HFF-Myc (cell line): ENCODE data around the gene FCGR2B.
"Not testable (repeated sequence)": the region's sequence is repeated elsewhere in the genome, so short reads cannot be mapped to it uniquely, and the experiment has no call there.

Experiments used
- DNase-seq: peaks from one replicate; pipeline ENCODE4 v3.0.0-alpha.2; 2011; ENCODE audit warnings: low read depth; ENCODE audit errors: extremely low read depth
- H3K4me3 ChIP-seq: replicated peaks from 2 replicates; pipeline ENCODE4 v1.5.1; 2011; ENCODE audit warnings: low read depth, mild to moderate bottlenecking, control low read depth, low read length
- TF ChIP-seq, protein P1 (sequence below): IDR thresholded peaks from 2 replicates; pipeline ENCODE4 v1.5.1; 2012; ENCODE audit warnings: mild to moderate bottlenecking, low read depth, low read length, control low read depth; ENCODE audit errors: missing control alignments

Gene FCGR2B

DNA sequence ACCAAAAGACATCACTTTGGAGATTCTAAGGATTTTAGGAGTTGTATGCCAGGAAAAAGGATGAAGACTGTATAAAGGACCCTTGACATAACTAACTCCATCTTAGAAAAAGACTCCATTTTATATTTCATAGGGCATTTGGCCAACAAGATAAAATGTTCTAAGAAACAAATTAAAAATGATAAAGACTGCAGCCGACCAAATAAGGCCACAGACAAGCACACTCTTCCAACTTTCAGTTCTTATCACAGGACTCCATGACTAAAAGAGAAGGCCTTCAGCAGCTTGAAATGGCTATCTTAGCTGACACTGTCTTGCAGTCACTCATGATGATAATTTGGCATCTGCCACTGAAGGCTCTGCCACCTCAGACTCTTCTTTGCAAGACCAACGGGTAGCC is 23.7 kb upstream of the FCGR2B start:
- H3K4me3 ChIP-seq, DNase-seq: not testable (repeated sequence)

DNA sequence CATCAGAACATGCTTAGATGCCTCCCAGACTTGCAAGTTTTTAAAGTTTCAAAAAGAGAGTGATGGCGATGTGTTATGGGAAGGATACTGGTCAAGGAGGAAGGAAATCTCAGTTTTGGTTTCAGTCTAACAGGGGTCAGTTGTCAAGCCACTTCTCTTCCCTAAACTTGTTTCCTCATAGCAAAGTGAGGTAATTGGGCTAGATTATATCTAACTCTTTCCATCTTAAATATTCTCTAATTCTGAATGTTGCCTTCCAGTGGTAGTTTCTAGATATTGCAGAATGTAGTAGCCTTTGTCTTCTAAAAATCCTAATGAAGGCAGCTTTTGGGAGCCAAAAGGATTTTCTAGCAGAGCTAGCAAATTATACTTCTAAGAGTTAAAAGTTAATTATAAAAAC is 20.2 kb upstream of the FCGR2B start:
- DNase-seq = not testable (repeated sequence)

DNA sequence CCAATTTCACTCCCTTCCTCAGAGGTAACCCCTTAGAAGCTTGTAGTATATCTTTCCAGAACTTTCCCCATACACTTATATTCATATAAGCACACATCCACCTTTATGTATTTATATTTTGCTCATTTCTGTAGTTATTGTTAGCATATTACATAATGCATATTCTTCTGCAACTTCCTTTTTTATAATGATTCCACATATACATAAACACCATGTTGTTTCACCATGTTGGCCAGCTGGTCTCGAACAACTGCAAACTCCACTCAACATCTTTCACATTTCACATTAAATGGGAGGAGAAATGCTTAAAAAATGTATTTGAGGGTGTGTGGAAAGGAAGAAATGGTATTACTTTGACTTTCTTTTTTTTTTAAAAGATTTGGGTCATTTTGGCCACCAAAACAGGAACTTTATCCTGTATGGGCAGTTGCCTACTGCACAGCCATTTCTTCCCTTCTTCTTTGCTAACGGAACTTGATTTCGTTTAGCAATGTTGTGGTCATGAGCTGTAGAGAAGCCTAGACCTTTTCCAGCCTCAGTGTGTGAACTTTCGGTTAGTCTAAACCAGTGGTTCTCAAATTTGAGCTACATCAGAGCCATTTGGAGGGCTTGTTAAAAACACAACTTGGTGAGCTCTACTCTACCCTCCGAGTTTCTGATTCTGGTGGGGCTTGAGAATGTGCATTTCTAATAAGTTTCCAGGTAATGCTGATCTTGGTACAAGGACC is 19.3 kb upstream of the FCGR2B start:
- not testable (repeated sequence) for DNase-seq

More for the DNA sequence above, 20.2 kb upstream of the FCGR2B start:
- H3K4me3 ChIP-seq = not testable (repeated sequence)

DNA sequence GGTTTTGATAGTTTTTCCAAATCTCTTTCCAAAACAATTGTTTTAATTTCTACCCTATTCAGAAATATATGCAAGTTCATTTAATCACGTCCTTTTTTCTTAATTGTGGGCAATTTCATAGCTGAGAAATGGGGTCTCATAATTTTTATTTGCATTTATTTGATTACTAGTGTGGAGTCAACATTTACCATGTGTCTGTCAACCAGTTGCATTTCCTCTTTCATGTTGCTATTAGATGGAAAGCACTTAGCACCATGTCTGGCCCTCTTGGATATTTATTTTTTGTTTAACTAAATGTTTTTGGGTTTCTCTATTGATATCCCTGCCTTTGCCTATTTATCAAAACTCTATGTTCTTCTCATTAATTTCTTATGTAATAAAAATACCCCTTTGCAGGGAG is 18.1 kb upstream of the FCGR2B start:
- H3K4me3 ChIP-seq, DNase-seq: not testable (repeated sequence)

More for the DNA sequence above, 19.3 kb upstream of the FCGR2B start:
- H3K4me3 ChIP-seq = not testable (repeated sequence)

DNA sequence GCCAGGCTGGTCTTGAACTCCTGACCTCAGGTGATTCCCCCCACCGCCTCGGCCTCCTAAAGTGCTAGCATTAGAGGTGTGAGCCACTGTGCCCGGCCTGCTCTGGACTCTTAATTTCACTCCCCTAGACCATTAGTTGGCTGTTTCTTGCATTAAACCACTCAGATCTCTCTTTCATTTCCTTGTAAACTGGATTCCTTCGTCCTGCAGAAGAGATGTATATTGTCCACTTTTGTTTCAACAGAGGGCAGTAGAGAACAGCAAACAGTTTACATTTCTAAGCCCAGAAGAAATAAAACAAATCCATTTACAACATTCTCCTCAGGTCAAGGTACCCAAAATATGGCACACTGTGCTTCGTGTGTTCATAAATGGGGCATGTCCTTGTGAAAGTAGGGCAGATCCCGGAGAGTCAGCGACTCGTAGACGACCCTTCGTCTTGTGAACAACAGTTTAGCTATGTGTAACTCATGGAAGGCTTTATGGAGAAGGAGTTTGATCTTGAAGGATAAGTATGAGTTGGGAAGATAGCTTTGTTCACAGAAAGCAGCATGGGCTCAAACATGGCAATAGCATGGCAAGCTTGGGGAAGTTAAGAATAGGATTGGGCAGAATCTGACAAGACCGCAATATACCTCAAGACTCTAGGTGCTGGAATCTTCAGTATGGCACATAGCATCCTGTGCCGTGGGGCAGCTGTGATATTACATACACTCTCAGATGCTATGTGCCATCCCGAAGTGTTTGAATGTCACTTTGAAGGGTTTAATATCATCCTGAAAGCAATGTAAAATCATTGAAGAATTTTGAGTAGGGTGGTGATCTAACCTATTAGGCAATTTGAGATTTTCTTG is 15.2 kb upstream of the FCGR2B start:
- TF ChIP-seq, protein P1, sequence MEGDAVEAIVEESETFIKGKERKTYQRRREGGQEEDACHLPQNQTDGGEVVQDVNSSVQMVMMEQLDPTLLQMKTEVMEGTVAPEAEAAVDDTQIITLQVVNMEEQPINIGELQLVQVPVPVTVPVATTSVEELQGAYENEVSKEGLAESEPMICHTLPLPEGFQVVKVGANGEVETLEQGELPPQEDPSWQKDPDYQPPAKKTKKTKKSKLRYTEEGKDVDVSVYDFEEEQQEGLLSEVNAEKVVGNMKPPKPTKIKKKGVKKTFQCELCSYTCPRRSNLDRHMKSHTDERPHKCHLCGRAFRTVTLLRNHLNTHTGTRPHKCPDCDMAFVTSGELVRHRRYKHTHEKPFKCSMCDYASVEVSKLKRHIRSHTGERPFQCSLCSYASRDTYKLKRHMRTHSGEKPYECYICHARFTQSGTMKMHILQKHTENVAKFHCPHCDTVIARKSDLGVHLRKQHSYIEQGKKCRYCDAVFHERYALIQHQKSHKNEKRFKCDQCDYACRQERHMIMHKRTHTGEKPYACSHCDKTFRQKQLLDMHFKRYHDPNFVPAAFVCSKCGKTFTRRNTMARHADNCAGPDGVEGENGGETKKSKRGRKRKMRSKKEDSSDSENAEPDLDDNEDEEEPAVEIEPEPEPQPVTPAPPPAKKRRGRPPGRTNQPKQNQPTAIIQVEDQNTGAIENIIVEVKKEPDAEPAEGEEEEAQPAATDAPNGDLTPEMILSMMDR = peak; percentile 34
- peak; percentile 19 for DNase-seq
- not testable (repeated sequence) for H3K4me3 ChIP-seq

DNA sequence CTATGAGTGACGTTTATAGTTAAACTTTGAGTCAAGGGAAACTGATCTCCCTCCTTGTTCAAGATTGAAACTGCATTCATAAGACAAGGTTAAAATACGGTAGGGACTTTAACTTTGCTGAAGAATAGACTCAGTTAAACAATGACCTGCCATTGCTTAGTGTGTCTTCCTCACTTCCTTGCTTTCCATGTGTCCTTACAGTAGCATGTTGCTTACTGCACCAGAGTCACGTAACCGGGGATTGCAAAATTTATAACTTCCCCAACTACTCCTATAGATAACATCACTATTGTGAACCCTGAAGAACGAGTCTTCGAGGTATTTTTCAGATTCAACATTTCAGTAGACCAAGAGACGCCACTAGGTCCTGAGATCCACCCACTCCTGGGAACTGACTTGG is 9.4 kb upstream of the FCGR2B start:
- not testable (repeated sequence) for H3K4me3 ChIP-seq, DNase-seq

DNA sequence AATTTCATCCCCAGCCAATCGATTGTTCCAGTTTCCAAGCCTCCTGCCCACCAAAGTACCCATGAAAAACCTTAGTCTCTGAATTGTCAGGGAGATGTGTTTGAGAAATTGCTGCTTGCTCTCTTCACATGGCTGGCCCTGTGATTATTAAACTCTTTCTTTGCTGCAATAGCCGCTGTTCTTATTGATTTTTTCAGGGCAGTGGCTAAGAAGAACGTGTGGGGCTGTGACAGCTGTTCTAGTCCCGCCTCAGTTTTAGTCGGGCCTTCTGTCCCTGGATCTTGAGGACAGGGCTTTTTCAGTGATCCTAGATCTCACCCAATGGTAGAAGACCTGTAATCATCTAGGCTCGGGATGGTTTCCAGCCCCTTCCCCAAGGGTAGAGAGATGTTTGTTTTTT is 9.0 kb upstream of the FCGR2B start:
- not testable (repeated sequence) for H3K4me3 ChIP-seq, DNase-seq

DNA sequence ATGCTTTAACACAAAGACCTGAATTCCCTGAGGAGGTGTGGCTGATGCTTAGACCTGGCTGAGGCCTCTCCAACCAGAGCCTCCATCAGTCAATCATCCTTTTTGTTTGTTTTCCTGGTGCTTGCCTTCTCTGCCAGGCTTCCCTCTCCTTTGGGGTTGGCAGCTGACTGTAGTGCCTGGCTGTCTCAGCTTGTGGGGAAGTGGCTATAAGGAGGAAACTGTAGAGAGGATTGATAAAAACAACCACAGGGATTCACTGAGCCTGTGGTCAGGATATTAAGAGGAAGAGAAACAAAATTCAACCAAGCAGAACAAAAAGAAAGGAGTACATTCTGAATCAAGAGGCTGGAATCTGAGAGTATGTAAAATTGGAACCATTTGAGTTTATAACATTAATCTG is 4.4 kb upstream of the FCGR2B start:
- DNase-seq = not testable (repeated sequence)

DNA sequence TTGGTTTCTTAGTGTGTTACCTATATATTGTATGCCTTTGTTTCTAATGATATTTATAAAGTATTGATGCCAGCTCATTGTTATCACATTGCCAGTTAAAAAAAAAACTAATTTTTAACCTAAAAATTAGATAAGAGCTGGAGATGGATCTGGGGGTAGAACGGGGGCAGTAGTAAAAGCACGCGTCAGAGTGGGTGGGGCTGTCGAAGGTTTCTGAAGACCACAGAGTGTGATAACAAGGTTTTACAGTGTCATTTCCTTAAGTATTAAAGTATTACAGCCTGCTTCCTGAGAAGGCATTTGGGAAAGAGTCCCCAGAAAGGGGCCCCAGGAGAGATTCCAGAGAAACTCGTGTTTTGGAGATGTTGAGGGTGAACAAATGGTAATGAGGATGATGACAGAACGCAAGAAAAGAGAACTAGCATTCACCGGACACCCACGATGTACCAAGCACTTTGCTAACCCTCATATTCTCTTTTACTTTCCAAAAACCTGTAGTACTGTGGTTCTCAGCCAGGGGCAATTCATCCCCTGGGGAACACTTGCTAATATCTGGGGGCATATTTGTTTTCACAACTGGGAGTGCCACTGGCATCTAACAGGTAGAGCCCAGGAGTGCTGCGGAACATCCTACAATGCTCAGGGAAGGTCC is 1.2 kb upstream of the FCGR2B start:
- not testable (repeated sequence) for DNase-seq, H3K4me3 ChIP-seq

More for the DNA sequence above, 4.4 kb upstream of the FCGR2B start:
- not testable (repeated sequence) for H3K4me3 ChIP-seq

DNA sequence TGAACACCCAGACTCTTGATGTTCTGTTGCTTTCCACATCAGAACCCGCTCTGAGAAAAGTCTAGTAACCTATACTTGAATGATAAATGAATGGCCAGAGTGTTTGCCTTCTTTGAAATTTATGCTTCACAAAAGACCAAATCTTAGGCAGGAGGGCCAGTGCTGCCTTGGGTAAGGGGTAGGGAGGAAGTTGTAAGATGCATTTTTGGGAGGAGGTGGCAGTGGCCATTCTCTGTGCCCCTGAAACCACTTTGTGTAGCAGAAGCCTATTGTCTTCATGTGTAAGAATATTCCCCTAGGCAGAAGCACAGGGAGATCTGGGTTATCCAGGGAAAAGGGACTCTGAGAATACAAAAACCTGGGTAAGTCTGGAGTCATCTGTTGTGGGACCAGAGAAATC is 626 bp downstream of the FCGR2B start:
- not testable (repeated sequence) for DNase-seq, H3K4me3 ChIP-seq

DNA sequence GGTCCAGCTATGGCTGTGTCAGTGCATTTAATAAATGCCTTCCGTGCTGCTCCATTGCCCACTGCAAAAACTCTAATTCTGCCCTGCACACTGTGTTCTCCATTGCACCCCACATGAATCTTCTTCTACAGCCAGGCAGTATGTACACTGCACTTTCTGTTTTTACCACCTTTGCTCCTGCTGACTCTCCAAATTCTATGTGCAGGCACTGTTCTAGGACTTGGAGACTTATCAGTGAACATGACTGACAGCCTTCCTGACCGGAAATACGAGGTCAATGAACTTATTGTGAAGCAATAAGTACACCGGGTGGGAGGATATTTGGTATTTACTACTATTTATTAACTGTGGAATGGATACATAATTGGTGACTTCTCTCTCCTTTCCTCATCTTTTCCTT is 1.7 kb downstream of the FCGR2B start:
- H3K4me3 ChIP-seq, DNase-seq: not testable (repeated sequence)

DNA sequence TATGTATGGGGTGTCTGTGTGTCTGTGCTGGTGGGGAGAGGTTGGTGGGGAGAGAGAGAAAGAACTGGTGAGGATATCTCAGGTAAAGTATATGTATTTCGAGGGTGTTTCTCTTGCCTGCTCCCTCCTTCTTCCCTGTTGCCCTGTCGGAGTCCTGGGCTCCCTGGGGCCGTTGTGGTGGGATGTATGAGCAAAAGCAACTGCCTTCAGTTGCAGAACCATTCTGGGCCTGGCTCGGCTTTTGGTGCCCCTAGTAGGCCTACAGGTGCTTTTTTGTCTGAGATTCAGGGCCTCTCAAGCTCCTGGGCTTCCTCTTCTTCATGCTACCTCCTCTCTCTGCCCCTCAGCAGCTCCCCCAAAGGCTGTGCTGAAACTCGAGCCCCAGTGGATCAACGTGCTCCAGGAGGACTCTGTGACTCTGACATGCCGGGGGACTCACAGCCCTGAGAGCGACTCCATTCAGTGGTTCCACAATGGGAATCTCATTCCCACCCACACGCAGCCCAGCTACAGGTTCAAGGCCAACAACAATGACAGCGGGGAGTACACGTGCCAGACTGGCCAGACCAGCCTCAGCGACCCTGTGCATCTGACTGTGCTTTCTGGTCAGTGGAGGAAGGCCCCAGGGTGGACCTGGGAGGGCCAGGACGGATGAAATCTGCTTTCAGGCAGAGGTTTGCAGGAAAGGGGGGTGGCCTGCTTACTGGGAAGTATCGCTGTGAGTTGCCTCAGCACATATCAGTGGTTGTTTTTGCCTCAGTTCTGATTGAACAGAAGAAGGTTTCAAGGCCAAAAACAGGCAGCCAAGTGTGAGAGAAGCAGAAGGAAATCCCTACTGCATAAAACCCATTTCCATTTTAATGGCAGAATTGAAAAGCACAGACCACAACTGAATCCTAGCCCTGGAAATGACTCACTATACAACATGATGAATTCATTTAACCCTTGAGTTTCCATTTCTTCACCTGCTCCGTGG is 8.4 kb downstream of the FCGR2B start:
- not testable (repeated sequence) for DNase-seq

DNA sequence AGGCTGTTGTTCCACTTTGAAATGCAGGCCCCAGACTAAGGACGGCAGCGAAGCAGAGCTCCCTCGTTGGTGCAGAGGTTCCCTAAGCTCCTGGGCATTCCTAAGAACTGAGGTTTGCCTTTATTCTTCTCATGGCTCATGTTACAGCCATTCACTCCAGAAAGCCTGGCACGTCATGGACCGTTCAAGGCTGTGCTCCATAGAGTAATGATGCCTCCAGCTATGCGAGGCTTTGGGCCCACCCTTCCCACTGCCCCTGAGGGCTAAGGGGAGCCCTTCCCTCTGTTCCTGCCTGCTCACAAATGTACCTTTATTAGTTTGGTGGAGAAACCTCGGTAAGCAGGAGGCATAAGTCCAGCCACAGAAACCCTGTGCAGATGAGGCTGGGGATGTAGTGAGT is 10.5 kb downstream of the FCGR2B start:
- not testable (repeated sequence) for H3K4me3 ChIP-seq, DNase-seq

More for the DNA sequence above, 8.4 kb downstream of the FCGR2B start:
- H3K4me3 ChIP-seq = not testable (repeated sequence)

DNA sequence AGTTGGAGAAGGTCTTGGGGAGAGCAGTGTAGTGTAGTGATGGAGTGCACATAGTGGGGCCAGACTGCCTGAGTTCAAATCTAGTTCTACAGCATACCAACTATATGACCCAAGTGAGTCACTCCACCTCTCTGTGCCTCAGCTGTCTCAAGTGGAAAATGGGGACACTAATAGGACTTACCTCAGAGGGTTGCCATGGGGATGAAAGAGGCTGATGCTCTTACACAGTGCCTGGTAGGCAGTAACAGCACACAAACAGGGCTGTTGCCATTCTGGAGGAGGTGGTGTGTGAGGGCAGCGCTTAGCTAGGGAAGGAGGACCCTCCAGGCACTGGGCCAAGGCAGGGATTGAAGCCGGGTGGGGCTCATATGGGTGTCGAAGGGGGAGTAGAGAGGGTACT is 11.5 kb downstream of the FCGR2B start:
- not testable (repeated sequence) for DNase-seq, H3K4me3 ChIP-seq

DNA sequence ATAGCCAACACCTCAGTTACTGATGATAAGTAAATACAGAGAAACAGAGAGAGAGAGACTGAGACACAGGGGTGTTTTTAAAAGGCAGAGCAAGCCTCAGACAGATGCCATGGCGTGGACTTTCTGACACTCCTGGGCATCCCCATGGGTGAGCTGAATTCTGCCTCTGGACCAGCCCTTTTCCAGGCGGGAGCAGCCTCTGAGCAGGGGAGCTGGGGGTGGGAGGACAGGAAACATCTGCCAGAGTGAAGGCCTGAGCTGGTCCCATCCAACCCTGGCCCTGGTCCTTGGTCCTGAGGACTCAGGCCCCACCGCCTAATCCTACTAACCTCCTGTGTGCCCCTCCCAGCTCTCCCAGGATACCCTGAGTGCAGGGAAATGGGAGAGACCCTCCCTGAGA is 12.0 kb downstream of the FCGR2B start:
- H3K4me3 ChIP-seq, DNase-seq: not testable (repeated sequence)
